PC-3 (cell line): ENCODE measurements around the gene JRKL. TPM values are rescaled to one million over a fixed set of nuclear protein-coding genes. Genes with fewer than 3 reads are reported as not detected.
"Not testable (repeated sequence)": the region's sequence is repeated elsewhere in the genome, so short reads cannot be mapped to it uniquely, and the experiment has no call there.

Experiments
- ATAC-seq: fragments of 200-7000 bp; cut with Tn5 transposase; 2 replicates; pipeline ENCODE4 v1.9.1; 2020; ENCODE audit warnings: mild to moderate bottlenecking, moderate library complexity
- BruUV-seq: library from RNA; stranded (reverse); fragments of 400-500 nt; replicated peaks from 2 replicates; lab custom pipeline; 2021; lab: Mats Ljungman, UMichigan
- CTCF ChIA-PET: fragments of 300-600 bp; sonication (Branson Sonifier 250); formaldehyde crosslinking; loops from one replicate; lab custom pipeline; 2022; ENCODE audit warnings: antibody characterized with exemption; lab: Charles Lee
- POLR2A ChIA-PET: fragments of 300-600 bp; sonication (Branson Sonifier 250); formaldehyde crosslinking; loops from one replicate; lab custom pipeline; 2022; ENCODE audit warnings: antibody characterized with exemption; ENCODE audit not compliant: unreplicated experiment; lab: Charles Lee
- DNase-seq: peaks from one replicate; pipeline ENCODE4 v3.0.0-alpha.2; 2015
- H2AFZ ChIP-seq: fragments of 300-600 bp; sonication (generic); 2 replicates; pipeline ENCODE4 v1.6.0; 2016; ENCODE audit warnings: antibody characterized with exemption, low read length
- H3F3A ChIP-seq: fragments of 300-600 bp; sonication (generic); one replicate; pipeline ENCODE4 v1.6.0; 2017; ENCODE audit warnings: antibody characterized with exemption, low read length, control low read depth, mild to moderate bottlenecking; ENCODE audit not compliant: unreplicated experiment
- H3K27ac ChIP-seq: fragments of 300-600 bp; sonication (generic); 2 replicates; pipeline ENCODE4 v1.5.1; 2016; ENCODE audit warnings: mild to moderate bottlenecking, low read length
- H3K27me3 ChIP-seq: fragments of 300-600 bp; sonication (generic); 2 replicates; pipeline ENCODE4 v1.6.1; 2016; ENCODE audit warnings: low read length, mixed read lengths
- H3K36me3 ChIP-seq: fragments of 300-600 bp; sonication (generic); 2 replicates; pipeline ENCODE4 v1.6.1; 2016; ENCODE audit warnings: low read depth, mixed run types, low read length, mixed read lengths
- H3K4me1 ChIP-seq: fragments of 300-600 bp; sonication (generic); 2 replicates; pipeline ENCODE4 v1.5.1; 2016; ENCODE audit warnings: low read length; ENCODE audit not compliant: insufficient read depth
- H3K4me2 ChIP-seq: fragments of 300-600 bp; sonication (generic); 2 replicates; pipeline ENCODE4 v1.6.0; 2016; ENCODE audit warnings: low read length
- H3K4me3 ChIP-seq: fragments of 300-600 bp; sonication (generic); 2 replicates; pipeline ENCODE4 v1.5.1; 2016; ENCODE audit warnings: mild to moderate bottlenecking, low read length, mixed read lengths
- H3K79me2 ChIP-seq: fragments of 300-600 bp; sonication (generic); 2 replicates; pipeline ENCODE4 v1.6.1; 2017; ENCODE audit warnings: low read length, mixed read lengths
- H3K9ac ChIP-seq: fragments of 300-600 bp; sonication (generic); 2 replicates; pipeline ENCODE4 v1.6.0; 2016; ENCODE audit warnings: mild to moderate bottlenecking, low read length
- H3K9me2 ChIP-seq: fragments of 300-600 bp; sonication (generic); replicated peaks from 2 replicates; pipeline ENCODE4 v1.6.1; 2016; ENCODE audit warnings: mixed run types, low read length, mixed read lengths
- H3K9me3 ChIP-seq: fragments of 300-600 bp; sonication (generic); 2 replicates; pipeline ENCODE4 v1.6.1; 2016; ENCODE audit warnings: low read length, mixed read lengths
- H4K20me1 ChIP-seq: fragments of 300-600 bp; sonication (generic); 2 replicates; pipeline ENCODE4 v1.6.1; 2016; ENCODE audit warnings: low read length, mixed read lengths
- CTCF ChIP-seq: fragments of 300-600 bp; sonication (generic); conservative IDR thresholded peaks from 2 replicates; pipeline ENCODE4 v1.5.1; 2017; ENCODE audit warnings: antibody characterized with exemption, low read depth, mild to moderate bottlenecking, low read length
- EZH2 ChIP-seq: fragments of 300-600 bp; sonication (generic); IDR thresholded peaks from one replicate; pipeline ENCODE4 v1.6.1; 2017; ENCODE audit warnings: antibody characterized with exemption, mild to moderate bottlenecking, low read length; ENCODE audit not compliant: unreplicated experiment
- EZH2phosphoT487 ChIP-seq: fragments of 300-600 bp; sonication (generic); IDR thresholded peaks from 2 replicates; pipeline ENCODE4 v1.6.1; 2018; ENCODE audit warnings: mild to moderate bottlenecking, antibody characterized with exemption, low read length, borderline replicate concordance
- intact Hi-C: fragments of 100-400 bp; cut with micrococcal nuclease; formaldehyde crosslinking; loops from 2 replicates; pipeline ENCODE4 v1.9.0; 2023
- total RNA-seq: library from RNA; depleted of rRNA; stranded (reverse); fragments of >200 nt; gene quantifications from 2 replicates; pipeline ENCODE4 v1.2.3, GENCODE V29; 2014

JRKL gene
- total RNA-seq, 1 experiment from 2014 or later: 4.7 TPM

- Histone ChIP-seq H3K36me3 (no peaks in the 10 kb centered on the region), H3K4me3 (no peak overlapping the region), H3K9me2 (no peaks in the 10 kb centered on the region), H3F3A (no peaks in the 10 kb centered on the region), H3K9me3 (no peaks in the 10 kb centered on the region), H3K4me1 (no peaks in the 10 kb centered on the region), H3K79me2 (no peaks in the 10 kb centered on the region), H2AFZ (no peak overlapping the region), H4K20me1 (no peaks in the 10 kb centered on the region), H3K27ac (no peak overlapping the region), H3K4me2 (no peak overlapping the region), H3K9ac (no peak overlapping the region), H3K27me3 (no peaks in the 10 kb centered on the region)
- ChIA-PET POLR2A (no interaction called here), CTCF (no interaction called here)
- BruUV-seq: no TSS peak
- intact Hi-C loops: no loop called here
- TF ChIP-seq EZH2phosphoT487 (no peak), CTCF (no peak), EZH2 (no peak)
- ATAC-seq (no peak), DNase-seq (no peak)
Measured at GRCh38 chr11:96400697-96401096, 10.9 kb downstream of the JRKL start.

GRCh38 chr11:96411412-96411811, 21.6 kb downstream of the JRKL start:
- H3K9me2 ChIP-seq, intact Hi-C loops, H4K20me1 ChIP-seq, CTCF ChIA-PET, H3F3A ChIP-seq, DNase-seq, H3K79me2 ChIP-seq, H3K27ac ChIP-seq, H3K27me3 ChIP-seq, H3K9me3 ChIP-seq, POLR2A ChIA-PET, H3K36me3 ChIP-seq, ATAC-seq, H3K4me1 ChIP-seq: not testable (repeated sequence)
- H2AFZ ChIP-seq: peak overlapping the region; percentile 91
- peak overlapping the region; percentile 64 for H3K9ac ChIP-seq
- peak overlapping the region; percentile 70 for H3K4me3 ChIP-seq
- TSS peak; percentile 46 for BruUV-seq
- H3K4me2 ChIP-seq: peak overlapping the region; percentile 78

GRCh38 chr11:96412761-96413381, 23.1 kb downstream of the JRKL start:
- Histone ChIP-seq H3F3A (no peaks in the 10 kb centered on the region), H3K4me3 (no peak overlapping the region), H3K36me3 (no peaks in the 10 kb centered on the region), H3K4me1 (no peaks in the 10 kb centered on the region), H3K9me2 (no peaks in the 10 kb centered on the region), H3K9ac (no peak overlapping the region), H3K27me3 (no peaks in the 10 kb centered on the region), H4K20me1 (no peaks in the 10 kb centered on the region), H3K27ac (no peak overlapping the region), H2AFZ (no peak overlapping the region), H3K79me2 (no peaks in the 10 kb centered on the region), H3K4me2 (no peak overlapping the region), H3K9me3 (no peaks in the 10 kb centered on the region)
- CTCF ChIA-PET: no interaction called here
- ATAC-seq (no peak), DNase-seq (no peak)
- POLR2A ChIA-PET: no interaction called here
- TF ChIP-seq EZH2 (no peak), CTCF (no peak), EZH2phosphoT487 (no peak)
- intact Hi-C loops: no loop called here
- BruUV-seq: no TSS peak
